Measurements from ENCODE around the gene SNX15.
A peak's percentile ranks its signal among the peaks of the same experiment; 100 is the strongest.
"Not testable (repeated sequence)": the region's sequence is repeated elsewhere in the genome, so short reads cannot be mapped to it uniquely, and the experiment has no call there.

The SNX15 gene

DNA sequence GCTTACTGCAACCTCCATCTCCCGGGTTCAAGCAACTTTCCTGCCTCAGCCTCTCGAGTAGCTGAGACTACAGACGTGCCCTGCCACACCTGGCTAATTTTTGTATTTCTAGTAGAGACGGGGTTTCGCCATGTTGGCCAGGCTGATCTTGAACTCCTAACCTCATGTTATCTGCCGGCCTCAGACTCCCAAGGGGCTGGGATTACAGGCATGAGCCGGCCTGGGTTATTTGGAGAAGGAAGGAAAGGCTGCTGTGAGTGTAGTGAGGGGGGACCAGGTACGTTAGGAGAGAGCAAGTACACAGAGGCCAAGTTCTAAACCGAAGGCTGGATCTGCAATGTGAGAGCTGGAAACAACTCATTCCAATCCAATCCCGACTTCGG, 30.9 kb upstream of the SNX15 start:
- TF ChIP-seq, protein P1, sequence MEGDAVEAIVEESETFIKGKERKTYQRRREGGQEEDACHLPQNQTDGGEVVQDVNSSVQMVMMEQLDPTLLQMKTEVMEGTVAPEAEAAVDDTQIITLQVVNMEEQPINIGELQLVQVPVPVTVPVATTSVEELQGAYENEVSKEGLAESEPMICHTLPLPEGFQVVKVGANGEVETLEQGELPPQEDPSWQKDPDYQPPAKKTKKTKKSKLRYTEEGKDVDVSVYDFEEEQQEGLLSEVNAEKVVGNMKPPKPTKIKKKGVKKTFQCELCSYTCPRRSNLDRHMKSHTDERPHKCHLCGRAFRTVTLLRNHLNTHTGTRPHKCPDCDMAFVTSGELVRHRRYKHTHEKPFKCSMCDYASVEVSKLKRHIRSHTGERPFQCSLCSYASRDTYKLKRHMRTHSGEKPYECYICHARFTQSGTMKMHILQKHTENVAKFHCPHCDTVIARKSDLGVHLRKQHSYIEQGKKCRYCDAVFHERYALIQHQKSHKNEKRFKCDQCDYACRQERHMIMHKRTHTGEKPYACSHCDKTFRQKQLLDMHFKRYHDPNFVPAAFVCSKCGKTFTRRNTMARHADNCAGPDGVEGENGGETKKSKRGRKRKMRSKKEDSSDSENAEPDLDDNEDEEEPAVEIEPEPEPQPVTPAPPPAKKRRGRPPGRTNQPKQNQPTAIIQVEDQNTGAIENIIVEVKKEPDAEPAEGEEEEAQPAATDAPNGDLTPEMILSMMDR (conservative IDR thresholded peaks at IDR 0.05; ENCODE audit: low read length) = no peak
- H3K4me3 ChIP-seq (ENCODE audit: low read length) = peak overlapping the region; percentile 53
- DNase-seq (ENCODE audit: low read depth) = no peak

DNA sequence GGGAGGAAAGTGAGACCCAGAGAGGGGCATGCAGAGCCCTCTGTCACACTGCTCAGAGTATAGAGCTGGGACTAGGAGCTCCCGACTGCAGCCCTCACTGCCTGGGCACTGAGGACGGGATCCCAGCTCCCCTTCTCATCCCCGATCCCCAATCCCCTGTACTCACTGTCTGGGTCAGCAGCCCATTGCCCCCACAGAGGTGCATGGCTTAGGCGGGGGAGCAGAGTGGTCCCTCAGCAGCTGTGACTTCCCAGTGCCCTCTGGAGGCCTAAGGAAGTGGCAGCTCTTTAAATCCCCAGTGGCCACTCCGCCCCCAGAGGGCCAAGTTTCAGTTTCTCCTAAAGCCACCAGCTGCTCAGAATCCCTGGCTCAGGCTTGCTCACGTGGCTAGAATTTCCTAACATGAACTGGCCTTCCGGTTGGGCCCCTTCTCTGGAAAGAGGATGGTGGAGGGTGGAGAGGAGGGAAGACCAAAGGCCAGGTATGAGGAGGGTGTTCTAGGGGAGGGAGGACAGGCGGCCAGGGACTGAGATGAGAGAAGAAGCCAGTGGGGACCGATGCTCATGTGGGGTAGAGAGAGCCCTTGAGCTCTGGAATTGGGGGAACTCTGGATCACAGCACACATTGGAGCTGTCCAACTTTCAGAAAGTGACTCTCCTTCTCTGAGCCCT, 30.4 kb upstream of the SNX15 start, which contains the start of gene BATF2:
TSS of gene BATF2 (minus strand) at position 262 of the 671 bp plus-strand sequence. CDS start at position 205, 57 bp downstream.
- peak; percentile 73 for DNase-seq (ENCODE audit: low read depth)
- TF ChIP-seq, protein P1 (conservative IDR thresholded peaks at IDR 0.05; ENCODE audit: low read length) = peak; percentile 47
- peak within 1 kb of the TSS; percentile 53 for H3K4me3 ChIP-seq (ENCODE audit: low read length)

DNA sequence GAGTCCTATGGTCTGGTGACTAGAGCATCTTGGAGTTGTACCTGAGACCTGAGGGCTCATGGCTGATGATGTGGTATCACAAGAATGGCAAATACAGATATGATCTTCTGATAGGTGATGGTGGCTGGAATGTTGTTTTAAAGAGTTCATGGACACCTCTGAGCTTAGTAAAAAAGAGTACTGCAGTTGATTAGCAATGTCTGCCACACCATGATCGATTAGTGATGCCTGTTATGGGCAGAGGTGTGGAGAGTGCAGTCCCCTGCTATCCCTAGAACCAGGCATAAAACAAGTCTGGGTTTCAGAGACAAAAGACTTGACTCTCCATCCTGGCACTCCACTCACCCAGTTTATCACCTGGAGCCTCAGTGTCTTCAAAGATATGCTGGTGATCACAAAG, 29.1 kb upstream of the SNX15 start:
- DNase-seq (ENCODE audit: low read depth) = no peak
- H3K4me3 ChIP-seq (ENCODE audit: low read length) = no peak overlapping the region
- TF ChIP-seq, protein P1 (conservative IDR thresholded peaks at IDR 0.05; ENCODE audit: low read length) = no peak

DNA sequence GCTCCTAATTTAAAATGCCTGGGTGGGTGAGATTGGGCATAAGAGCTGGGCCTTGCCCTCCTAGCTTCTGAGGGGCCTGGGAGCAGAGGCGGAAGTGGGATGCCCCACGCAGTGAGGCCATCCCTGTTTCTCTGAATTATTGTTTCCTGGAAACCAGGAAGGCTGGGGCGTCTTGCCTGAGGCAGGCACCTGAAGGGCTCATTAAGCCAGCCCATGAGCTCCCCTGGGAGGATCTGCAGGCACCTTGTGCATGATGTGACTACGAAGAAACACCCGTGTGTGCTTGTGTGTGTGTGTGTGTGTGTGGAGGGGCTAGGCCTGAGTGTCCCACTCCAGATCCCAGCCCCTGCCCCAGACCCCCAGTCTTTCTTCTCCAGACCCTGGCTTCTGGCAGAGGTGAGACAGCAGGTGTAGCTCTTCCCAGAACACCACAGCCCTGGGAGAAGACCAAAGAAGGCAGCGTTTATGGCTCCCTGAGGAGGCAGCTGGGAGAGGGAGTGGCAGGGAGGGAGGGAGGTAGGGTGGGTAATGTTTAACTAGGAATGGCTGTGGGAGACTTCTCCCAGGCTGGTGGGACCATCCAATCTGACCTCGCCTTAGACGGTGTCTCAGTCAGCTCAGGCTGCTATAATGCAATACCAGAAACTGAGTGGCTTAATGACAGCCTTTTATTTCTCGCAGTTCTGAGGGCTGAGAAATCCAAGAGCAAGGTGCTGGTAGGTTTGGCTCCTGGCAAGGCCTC, 28.4 kb upstream of the SNX15 start:
- no peak for DNase-seq (ENCODE audit: low read depth)
- TF ChIP-seq, protein P1 (conservative IDR thresholded peaks at IDR 0.05; ENCODE audit: low read length) = no peak
- no peak overlapping the region for H3K4me3 ChIP-seq (ENCODE audit: low read length)

DNA sequence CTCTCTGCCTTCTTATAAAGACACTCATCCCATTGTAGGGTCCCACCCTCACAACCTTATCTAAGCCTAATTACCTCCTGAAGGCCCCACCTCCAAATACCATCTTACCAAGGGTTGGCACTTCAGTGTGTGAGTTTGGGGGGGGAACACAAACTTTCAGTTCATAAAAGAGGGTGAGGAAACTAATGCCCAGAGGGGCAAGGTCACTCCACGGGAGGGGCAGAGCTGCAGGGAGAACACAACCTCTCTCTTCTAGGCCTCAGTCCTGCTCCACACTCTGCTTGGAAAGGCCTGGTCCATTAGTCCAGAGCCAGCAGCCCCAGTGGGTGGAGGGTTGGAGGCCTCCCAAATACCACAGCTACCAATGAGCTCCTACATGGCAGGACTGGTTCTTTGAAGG, 27.8 kb upstream of the SNX15 start:
- H3K4me3 ChIP-seq (ENCODE audit: low read length) = no peak overlapping the region
- no peak for DNase-seq (ENCODE audit: low read depth)
- TF ChIP-seq, protein P1 (conservative IDR thresholded peaks at IDR 0.05; ENCODE audit: low read length) = no peak

DNA sequence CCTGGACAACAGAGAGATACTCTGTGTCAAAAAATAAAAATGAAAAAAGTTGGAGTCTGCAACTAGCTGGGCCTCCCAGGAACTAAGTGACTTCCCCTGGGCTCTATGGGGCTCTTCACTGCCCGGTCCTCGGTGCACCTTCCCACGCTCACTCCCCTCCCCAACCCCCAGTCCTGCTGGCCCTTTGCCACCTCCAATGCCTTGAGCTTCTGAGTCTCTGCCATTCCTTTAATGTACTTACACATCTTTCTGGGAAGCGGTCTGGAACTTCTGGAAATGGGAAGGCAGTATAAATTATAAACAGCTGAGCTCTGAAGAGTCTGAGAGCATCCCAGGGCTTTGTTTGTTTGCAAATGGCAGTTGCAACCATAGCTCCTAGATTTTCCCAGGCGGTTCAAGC, 24.5 kb upstream of the SNX15 start:
- DNase-seq (ENCODE audit: low read depth) = peak; percentile 34
- TF ChIP-seq, protein P1 (conservative IDR thresholded peaks at IDR 0.05; ENCODE audit: low read length) = no peak

DNA sequence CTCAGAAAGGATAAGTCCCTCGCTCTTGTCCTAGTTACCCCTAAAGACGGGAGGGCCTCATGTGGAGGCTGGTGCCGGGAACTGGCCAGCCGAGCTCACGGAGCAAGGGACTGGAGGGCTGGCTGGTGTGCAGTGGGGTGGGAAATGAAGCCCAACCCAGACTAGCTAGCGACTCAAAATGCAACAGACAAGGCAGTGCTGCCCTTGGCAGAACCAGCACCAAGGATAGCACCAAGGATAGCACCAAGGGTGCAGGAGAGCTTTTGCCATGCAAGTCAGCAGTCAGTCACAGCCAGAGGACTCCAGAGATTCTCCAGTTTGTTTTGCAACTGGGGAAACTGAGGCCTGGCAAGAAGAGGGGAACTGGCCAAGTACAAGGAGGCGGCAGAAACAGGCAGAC, 24.0 kb upstream of the SNX15 start:
- TF ChIP-seq, protein P1 (conservative IDR thresholded peaks at IDR 0.05; ENCODE audit: low read length) = no peak
- peak; percentile 39 for DNase-seq (ENCODE audit: low read depth)

More for the DNA sequence above, 24.5 kb upstream of the SNX15 start:
- H3K4me3 ChIP-seq (ENCODE audit: low read length) = no peak overlapping the region

DNA sequence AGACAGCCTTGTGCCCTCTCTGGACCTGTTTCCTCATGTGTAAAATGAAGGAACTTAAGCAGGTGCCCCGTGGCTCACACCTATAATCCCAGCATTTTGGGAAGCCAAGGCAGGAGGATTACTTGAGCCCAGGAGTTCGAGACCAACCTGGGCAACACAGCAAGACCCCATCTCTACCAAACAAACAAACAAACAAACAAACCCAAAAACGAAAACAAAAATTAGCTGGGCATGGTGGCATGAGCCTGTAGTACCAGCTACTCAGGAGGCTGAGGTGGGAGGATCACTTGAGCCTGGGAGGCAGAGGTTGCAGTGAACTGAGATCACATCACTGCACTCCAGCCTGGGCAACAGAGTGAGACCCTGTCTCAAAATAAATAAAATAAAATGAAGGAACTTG, 23.3 kb upstream of the SNX15 start:
- H3K4me3 ChIP-seq (ENCODE audit: low read length); DNase-seq (ENCODE audit: low read depth): not testable (repeated sequence)

More for the DNA sequence above, 24.0 kb upstream of the SNX15 start:
- H3K4me3 ChIP-seq (ENCODE audit: low read length) = no peak overlapping the region

All from AG10803 (cell line).